ENCODE results near the gene HAO1.

DNA sequence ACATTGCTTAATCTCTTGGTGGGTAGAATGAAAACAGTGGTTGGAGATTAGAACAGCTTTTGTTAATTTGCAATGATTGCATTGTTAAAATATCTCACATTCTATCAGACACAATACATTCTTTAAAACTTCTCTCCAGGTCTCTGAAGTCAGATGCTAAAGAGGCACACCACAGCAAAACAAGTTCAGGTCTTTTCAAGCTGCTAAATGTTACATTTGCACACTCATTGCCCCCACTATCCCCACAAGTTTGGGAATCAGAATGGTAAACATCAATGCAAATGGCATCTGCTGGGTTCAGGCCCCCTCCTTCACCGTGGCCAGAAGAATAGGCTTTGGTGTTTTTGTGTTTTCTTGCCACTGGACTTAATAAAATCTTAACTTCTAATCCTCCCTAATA is 10.1 kb upstream of the HAO1 start:
- no peak for TF ChIP-seq GATA3 (IDR thresholded peaks at IDR 0.05; ENCODE audit: low read depth, low read length)
- no peak for TF ChIP-seq GATA2 (IDR thresholded peaks at IDR 0.05; ENCODE audit: low read depth, low read length)
